HG03565 (cell line): Measurements from ENCODE around the gene CSGALNACT2.

Experiments used
- ATAC-seq: cut with Tn5 transposase; IDR thresholded peaks from one replicate; pipeline ENCODE4 v1.9.1; 2021; ENCODE audit warnings: mild to moderate bottlenecking, moderate library complexity; ENCODE audit not compliant: unreplicated experiment

Gene CSGALNACT2

DNA sequence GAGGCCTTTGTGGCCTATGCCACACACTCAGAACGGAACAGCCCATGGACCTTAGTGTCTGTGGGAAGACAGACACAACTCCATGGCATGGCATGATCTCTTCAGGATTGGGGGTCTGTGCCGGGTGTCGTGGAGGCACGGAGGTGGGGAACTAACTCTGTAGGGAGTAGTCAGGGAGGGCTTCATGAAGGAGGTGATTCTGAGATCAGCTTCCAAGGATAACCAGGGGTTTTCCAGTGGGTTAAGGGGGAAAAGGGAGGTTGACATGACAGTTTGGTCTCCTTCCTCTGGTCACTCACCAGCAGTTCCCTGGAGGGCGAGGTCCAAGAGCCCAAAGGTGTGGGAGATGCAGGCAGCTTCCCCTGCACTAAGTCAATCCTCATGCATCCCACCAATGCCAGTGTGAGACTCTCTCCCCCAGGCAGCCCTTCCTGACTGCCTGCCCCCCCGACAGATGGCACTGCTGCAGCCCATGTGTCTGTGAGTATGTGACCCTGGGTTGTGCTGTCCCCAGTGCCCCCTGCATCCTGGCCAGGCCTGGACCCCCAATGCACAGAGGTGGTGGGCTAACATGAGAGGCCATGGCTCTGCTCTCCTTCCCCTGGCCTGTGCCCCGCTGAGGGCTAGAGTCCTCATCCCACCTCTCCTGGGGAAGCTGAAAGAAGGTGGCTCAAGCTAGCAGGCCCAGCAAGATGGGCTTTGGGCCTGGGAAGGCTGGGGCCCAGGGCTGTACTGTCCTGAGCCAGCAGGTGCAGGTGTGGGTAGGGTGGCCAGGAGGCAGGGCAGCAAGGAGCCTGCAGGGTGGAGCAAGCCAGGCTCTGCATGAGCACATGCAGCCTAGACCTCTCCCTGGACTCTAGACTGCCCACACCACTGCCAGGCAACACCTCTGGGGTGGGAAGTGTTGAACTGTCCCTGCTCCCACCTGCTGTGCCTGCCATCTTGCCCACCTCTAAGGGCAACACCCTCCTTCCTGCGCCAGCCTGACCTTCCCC is 88.9 kb downstream of the CSGALNACT2 start:
- no peak for ATAC-seq

DNA sequence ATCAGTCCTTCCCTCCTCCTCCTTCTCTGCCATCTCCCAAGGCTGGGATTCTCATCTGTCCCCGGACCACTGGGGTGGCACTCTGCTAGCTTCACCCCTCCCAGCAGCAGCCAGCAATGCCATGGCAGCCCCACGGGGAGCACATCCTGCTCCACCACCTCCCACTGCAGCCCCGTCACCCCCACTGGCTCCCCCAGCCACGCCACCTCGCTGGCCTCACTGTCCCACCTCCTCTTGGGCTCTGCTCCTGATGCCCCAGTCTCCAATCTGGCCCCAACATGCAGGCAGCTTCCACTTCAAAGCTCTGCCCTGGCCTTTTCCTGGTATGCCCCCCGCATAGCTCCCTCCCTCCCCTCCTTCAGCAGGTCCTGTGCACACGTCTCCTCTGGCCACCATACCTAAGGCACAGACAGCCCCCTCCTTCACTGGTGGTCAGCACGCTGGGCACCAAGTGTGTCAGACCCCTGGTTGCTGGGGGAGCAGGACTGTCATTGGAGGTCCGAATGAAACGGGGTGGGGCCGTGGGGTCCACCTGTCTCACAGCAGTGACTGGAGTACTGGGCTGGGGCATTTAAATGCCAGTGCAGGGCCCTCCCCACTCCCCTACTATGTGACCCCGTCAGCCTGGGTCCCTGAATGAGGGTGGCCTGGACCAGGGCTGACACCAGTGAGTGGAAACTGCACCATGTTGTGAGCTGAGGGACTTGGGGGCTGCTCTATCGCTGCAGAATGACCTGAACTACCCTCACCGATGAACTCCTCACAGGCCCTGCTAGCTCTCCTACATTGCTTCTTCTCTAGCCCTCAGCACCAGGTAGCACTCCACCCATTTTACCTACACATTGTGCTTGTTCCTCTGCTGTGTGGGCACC is 89.9 kb downstream of the CSGALNACT2 start:
- ATAC-seq = no peak

GRCh38 chr10:43228783-43229207 is 90.5 kb downstream of the CSGALNACT2 start:
- no peak for ATAC-seq

- no peak for ATAC-seq
These were observed 91.2 kb downstream of the CSGALNACT2 start for GRCh38 chr10:43229208-43230061.

- no peak for ATAC-seq
These were observed 92.1 kb downstream of the CSGALNACT2 start for GRCh38 chr10:43230101-43230908.

GRCh38 chr10:43230909-43231522 is 92.8 kb downstream of the CSGALNACT2 start:
- no peak for ATAC-seq

DNA sequence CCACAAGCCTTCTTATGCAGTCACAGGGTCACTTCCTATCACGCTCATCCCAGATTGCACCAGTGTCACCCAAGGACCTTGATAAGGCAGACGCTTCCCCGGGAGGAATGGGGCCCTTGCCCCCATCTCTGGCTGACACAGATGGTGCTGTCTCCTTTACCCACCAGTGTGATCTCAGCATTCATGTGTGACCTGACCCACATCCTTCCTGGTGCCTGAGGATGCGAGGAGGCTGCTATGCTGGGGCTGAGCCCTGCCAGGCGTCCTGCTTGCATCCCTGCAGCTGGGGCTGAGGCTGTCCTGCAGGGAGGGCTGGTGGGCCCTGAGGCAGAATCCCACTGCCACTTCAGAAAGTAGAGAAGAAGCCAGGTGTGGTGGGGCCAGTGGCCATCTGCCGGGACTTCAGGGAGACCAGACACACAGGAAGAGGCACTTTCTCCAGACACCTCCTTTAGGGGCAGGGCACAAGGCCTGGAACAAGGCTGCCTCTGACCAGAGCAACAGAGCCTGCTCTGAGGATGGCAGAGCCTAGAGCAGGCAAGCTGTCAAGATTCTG is 93.4 kb downstream of the CSGALNACT2 start:
- ATAC-seq = no peak

DNA sequence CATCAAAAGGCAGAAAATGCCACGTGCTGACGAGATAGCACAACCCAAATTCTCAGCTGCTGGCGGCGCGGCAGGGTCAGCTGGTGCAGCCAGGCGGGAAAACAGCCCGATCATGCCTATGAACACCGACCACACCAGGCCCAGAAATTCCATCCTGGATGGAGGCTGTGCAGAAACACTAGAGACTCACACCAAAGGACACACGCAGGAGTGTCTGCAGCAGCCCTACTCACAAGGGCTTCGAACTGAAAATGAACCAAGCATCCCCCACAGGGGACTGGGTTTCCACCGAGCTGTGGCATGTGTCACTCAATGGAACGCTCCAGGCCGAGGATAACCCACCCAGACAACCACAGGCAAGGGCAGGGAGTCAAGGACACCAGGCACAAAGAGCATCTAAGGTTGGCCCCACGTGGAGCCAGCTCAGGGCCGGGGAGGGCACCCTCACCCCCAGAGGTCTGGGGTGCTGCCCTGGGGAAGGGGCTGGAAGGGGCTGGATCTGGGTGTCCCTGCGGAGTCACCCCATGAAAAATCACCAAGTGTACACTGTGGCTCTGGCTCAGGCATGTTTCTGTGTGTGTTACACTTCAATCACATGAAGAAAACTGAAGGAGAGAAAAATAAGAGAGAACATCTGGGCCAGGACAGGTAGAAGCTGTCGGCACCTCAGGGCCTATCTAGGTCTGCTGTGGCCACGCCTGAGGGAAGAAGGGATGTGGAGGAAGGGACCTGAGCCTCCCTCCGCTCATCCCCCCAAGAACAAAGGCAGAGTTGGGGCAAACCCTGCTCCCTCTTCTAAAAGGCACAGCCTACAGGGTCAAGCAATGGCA is 95.6 kb downstream of the CSGALNACT2 start:
- ATAC-seq = no peak

DNA sequence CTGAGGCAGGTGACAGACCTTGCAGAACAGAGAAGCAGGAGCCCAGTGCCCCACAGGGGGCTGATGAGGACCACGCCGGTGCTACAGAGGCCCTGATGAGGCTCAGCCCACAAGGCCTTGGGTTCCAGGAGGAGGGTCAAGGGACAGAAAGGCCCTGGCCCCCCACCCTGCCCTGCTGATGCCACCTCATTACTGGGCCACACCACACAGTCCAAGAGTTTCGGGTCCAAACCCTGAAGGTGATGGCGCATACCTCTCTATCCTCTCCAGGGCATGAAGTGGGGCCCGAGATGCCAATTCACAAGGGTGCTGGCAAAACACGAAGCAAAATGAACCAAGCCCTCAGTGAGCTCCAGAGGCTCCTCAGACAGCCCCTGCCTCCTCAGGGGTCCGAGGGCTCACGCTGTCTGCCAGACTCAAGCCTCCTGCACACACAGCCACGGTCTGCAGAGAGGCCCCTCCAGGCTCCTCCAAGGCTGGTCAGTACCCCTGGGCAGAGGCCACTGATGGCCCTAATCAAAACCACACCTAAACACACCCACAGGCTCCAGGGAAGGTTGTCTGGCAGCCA is 96.3 kb downstream of the CSGALNACT2 start:
- ATAC-seq = no peak
